Endothelial cell of umbilical vein (primary cell): ENCODE measurements around the gene SSC5D. TPM values are rescaled to one million over a fixed set of nuclear protein-coding genes. Genes with fewer than 3 reads are reported as not detected.

Source experiments
- BruUV-seq: library from RNA; stranded (reverse); fragments of 400-500 nt; replicated peaks from 2 replicates; lab custom pipeline; 2021; lab: Mats Ljungman, UMichigan
- CTCF ChIA-PET: fragments of 300-600, 350-600 bp; sonication (Branson Sonifier 250); formaldehyde crosslinking; loops from one replicate; lab custom pipeline; 2021; ENCODE audit warnings: antibody characterized with exemption, inconsistent platforms; lab: Charles Lee
- POLR2A ChIA-PET: fragments of 300-600, 350-600 bp; sonication (Branson Sonifier 250); formaldehyde crosslinking; loops from one replicate; lab custom pipeline; 2021; ENCODE audit warnings: antibody characterized with exemption, inconsistent platforms; lab: Charles Lee
- DNase-seq: peaks from one replicate; pipeline ENCODE4 v3.0.0-alpha.2; 2011; ENCODE audit warnings: low read depth, low spot score
- FAIRE-seq: peaks from 2 replicates; lab custom pipeline; 2011; peaks lifted over from hg19 to GRCh38; lab: Jason Lieb, UNC
- H2AFZ ChIP-seq: 2 replicates; pipeline ENCODE4 v1.6.0; 2012; ENCODE audit warnings: low read depth, low read length, control low read depth, inconsistent platforms
- H3K27ac ChIP-seq: 2 replicates; pipeline ENCODE4 v1.5.1; 2011; ENCODE audit warnings: low read depth, mild to moderate bottlenecking, control low read depth, low read length, moderate library complexity; ENCODE audit not compliant: insufficient read depth
- H3K27me3 ChIP-seq, 2 experiments: 2 replicates each; pipeline versions ENCODE4 v1.6.0 to v1.6.1; 2011; ENCODE audit warnings: low read length in 2 of 2, mixed read lengths in 1 of 2; ENCODE audit not compliant: control insufficient read depth in 2 of 2, insufficient read depth in 2 of 2
- H3K36me3 ChIP-seq, 2 experiments: 2 replicates in 1 of 2; 3 replicates in 1 of 2; pipeline ENCODE4 v1.5.1; 2011; ENCODE audit warnings: low read length in 2 of 2, mild to moderate bottlenecking in 1 of 2, moderate library complexity in 1 of 2; ENCODE audit not compliant: control insufficient read depth in 2 of 2, insufficient read depth in 2 of 2; ENCODE audit errors: extremely low read depth in 1 of 2
- H3K4me1 ChIP-seq: 3 replicates; pipeline ENCODE4 v1.5.1; 2011; ENCODE audit warnings: mild to moderate bottlenecking, low read length; ENCODE audit not compliant: control insufficient read depth, insufficient read depth; ENCODE audit errors: extremely low read depth
- H3K4me2 ChIP-seq: 2 replicates; pipeline ENCODE4 v1.6.1; 2011; ENCODE audit warnings: low read length, control low read depth, mixed read lengths; ENCODE audit not compliant: insufficient read depth
- H3K4me3 ChIP-seq, 3 experiments: fragments of 200-600 bp in 1 of 3; sonication (generic), shearing (Covaris generic) in 1 of 3; replicated peaks in 1 of 3; 2 replicates each; pipeline ENCODE4 v1.5.1; 2011 to 2016; ENCODE audit warnings: control low read depth in 3 of 3, low read length in 3 of 3, mild to moderate bottlenecking in 2 of 3, inconsistent platforms in 1 of 3, low read depth in 1 of 3, moderate library complexity in 1 of 3; ENCODE audit not compliant: insufficient read depth in 1 of 3
- H3K79me2 ChIP-seq: 2 replicates; pipeline ENCODE4 v1.6.0; 2012; ENCODE audit warnings: low read length, inconsistent platforms; ENCODE audit not compliant: control insufficient read depth, insufficient read depth
- H3K9ac ChIP-seq: replicated peaks from 2 replicates; pipeline ENCODE3; 2011; ENCODE audit warnings: low read length, control low read depth; ENCODE audit not compliant: insufficient read depth; ENCODE audit errors: extremely low read depth
- H3K9me1 ChIP-seq: replicated peaks from 3 replicates; pipeline ENCODE4 v1.6.0; 2011; ENCODE audit warnings: mild to moderate bottlenecking, low read length; ENCODE audit not compliant: control insufficient read depth, insufficient read depth; ENCODE audit errors: extremely low read depth
- H3K9me3 ChIP-seq: replicated peaks from 2 replicates; pipeline ENCODE4 v1.5.1; 2012; ENCODE audit warnings: low read length, inconsistent platforms; ENCODE audit not compliant: control insufficient read depth, insufficient read depth
- H4K20me1 ChIP-seq: replicated peaks from 2 replicates; pipeline ENCODE3; 2011; ENCODE audit warnings: mild to moderate bottlenecking, low read length; ENCODE audit not compliant: control insufficient read depth, insufficient read depth; ENCODE audit errors: extremely low read depth
- EZH2 ChIP-seq: IDR thresholded peaks from 2 replicates; pipeline ENCODE4 v1.6.1; 2012; ENCODE audit warnings: borderline replicate concordance, low read depth, mild to moderate bottlenecking, moderate library complexity, low read length, inconsistent platforms; ENCODE audit not compliant: severe bottlenecking
- FOS ChIP-seq: IDR thresholded peaks from 2 replicates; pipeline ENCODE4 v1.6.1; 2011; ENCODE audit warnings: mild to moderate bottlenecking, low read length, moderate library complexity, borderline replicate concordance; ENCODE audit not compliant: insufficient read depth
- GATA2 ChIP-seq: IDR thresholded peaks from 2 replicates; pipeline ENCODE4 v1.7.0; 2011; ENCODE audit warnings: low read depth, mild to moderate bottlenecking, moderate library complexity, mixed read lengths, low read length; ENCODE audit not compliant: insufficient read length, insufficient read depth
- JUN ChIP-seq: IDR thresholded peaks from 2 replicates; pipeline ENCODE4 v1.6.1; 2011; ENCODE audit warnings: borderline replicate concordance, low read depth; ENCODE audit not compliant: insufficient read length, insufficient read depth
- MYC ChIP-seq: IDR thresholded peaks from one replicate; pipeline ENCODE4 v1.6.1; 2011; ENCODE audit warnings: mild to moderate bottlenecking, low read depth, low read length
- POLR2A ChIP-seq: IDR thresholded peaks from 2 replicates; pipeline ENCODE4 v1.6.1; 2012; ENCODE audit warnings: low read depth, mild to moderate bottlenecking, control low read depth, low read length
- POLR2AphosphoS5 ChIP-seq: IDR thresholded peaks from 2 replicates; pipeline ENCODE4 v1.6.1; 2012; ENCODE audit warnings: low read depth, mild to moderate bottlenecking, control low read depth, low read length, moderate library complexity; ENCODE audit not compliant: insufficient read depth
- dilution Hi-C: fragments of 300-500 bp; cut with MboI; formaldehyde crosslinking; loops from one replicate; pipeline ENCODE4 v1.15.0; 2019; ENCODE audit warnings: low sequenced_read_pairs; ENCODE audit not compliant: extremely low pct_ligation_motif_present
- intact Hi-C: fragments of 100-400 bp; cut with micrococcal nuclease; formaldehyde crosslinking; loops from one replicate; pipeline ENCODE4 v1.10.0; 2022
- polyA plus RNA-seq, 4 experiments: library from polyadenylated mRNA; depleted of rRNA in 3 of 4; stranded (reverse) in 3 of 4; unstranded in 1 of 4; fragments of >200 nt; gene quantifications; 2 replicates each; pipeline versions ENCODE4 v1.2.1 to v1.2.3, GENCODE V29; 2011 to 2012; ENCODE audit warnings: missing spikeins in 1 of 4
- total RNA-seq: library from RNA; stranded (reverse); gene quantifications from 2 replicates; pipeline ENCODE4 v1.2.3, GENCODE V29; 2021
- TF ChIP-seq, protein P1 (sequence below): IDR thresholded peaks from 2 replicates; pipeline ENCODE4 v1.6.1; 2011; ENCODE audit not compliant: insufficient read depth, insufficient read length
- TF ChIP-seq, protein P2 (sequence below), 2 donors: IDR thresholded peaks; 1 replicate in 1 of 2; 2 replicates in 1 of 2; pipeline ENCODE4 v1.5.1; 2011; ENCODE audit warnings: low read length in 2 of 2, mild to moderate bottlenecking in 2 of 2, moderate library complexity in 2 of 2, control low read depth in 1 of 2, inconsistent platforms in 1 of 2, low read depth in 1 of 2; ENCODE audit not compliant: insufficient read depth in 1 of 2; ENCODE audit errors: extremely low read depth in 1 of 2

SSC5D gene
- total and polyA plus RNA-seq, 2 donors (not counting 3 experiments of a cell fraction or from before 2014, with no cell fraction given) = 0.47 to 1.3 TPM

DNA sequence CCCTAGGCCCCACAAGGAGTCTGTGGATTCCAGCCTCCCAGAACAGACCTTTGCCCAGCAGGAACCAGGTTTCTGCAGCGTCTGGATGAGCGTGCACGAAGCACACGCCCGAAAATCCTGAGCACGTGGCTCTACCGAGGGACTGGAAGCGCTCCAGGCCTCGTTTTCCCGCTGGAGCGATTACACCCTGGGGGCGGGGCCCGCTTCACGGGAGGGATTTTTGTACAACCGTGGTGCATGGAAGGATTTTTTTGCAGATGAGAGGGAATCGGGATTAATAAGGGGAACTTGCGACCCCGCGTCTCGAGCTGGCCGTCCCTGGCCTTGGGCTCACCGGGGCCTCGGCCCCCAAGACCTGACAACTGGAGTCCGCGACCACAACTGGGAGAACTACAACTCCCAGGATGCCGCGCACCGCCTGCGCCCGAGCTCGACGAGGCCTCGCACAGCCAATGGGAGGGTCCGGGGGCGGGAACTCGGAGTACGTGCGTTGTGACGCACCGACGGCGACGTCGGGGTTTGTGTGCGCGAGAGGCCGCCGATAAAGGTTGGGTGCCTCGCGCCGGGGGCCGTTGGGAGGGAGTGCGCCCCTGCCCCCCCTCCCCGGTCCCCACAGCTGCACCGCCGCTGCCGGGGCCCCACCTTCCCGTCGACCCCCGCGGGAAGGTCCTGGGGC, 12.0 kb upstream of the SSC5D start, which contains the start of gene ZNF628:
Gene ZNF628, plus strand, starts transcription at position 518 of the 676 bp plus-strand sequence. CDS start 3,294 bp downstream, outside the sequence.
- FAIRE-seq (peak; percentile 95), DNase-seq (peak; percentile 97)
- H3K9ac ChIP-seq = peak within 1 kb of the TSS; percentile 60
- H3K27me3 ChIP-seq = no peaks in the 10 kb centered on the region
- peak within 1 kb of the TSS; percentile 63 to 95 (median 95) for H3K4me3 ChIP-seq
- no peaks in the 10 kb centered on the region for H3K9me3 ChIP-seq
- H2AFZ ChIP-seq = peak within 1 kb of the TSS; percentile 98
- dilution Hi-C loops (no loop called here), intact Hi-C loops (loop anchor here (1.0 kb wide), 2 partner anchors 11 to 15 kb away; partner anchors contain the start of gene ISOC2)
- H3K36me3 ChIP-seq = no peaks in the 10 kb centered on the region
- BruUV-seq = no TSS peak
- CTCF ChIA-PET = interaction anchor here (0.9 to 6.1 kb wide), 5 partner anchors 9 to 335 kb away, joined by 3 to 62 read pairs (median 14); partner anchors contain the start of gene NAT14
- peaks cover 10% of the 10 kb centered on the region for H3K4me1 ChIP-seq
- peak within 1 kb of the TSS; percentile 92 for H3K4me2 ChIP-seq
- H3K27ac ChIP-seq = peak within 1 kb of the TSS; percentile 66
- POLR2A ChIA-PET = interaction anchor here (0.6 to 1.4 kb wide), 6 partner anchors 10 to 133 kb away, joined by 3 to 13 read pairs (median 4); partner anchors contain the start of genes ISOC2 and UBE2S
- no peaks in the 10 kb centered on the region for H3K9me1 ChIP-seq
- peaks cover 17% of the 10 kb centered on the region for H3K79me2 ChIP-seq
- TF ChIP-seq JUN (no peak), EZH2 (no peak), POLR2A (peak; percentile 28), POLR2AphosphoS5 (peak; percentile 39), FOS (no peak), GATA2 (no peak), MYC (peak; percentile 55)
- TF ChIP-seq, protein P1, sequence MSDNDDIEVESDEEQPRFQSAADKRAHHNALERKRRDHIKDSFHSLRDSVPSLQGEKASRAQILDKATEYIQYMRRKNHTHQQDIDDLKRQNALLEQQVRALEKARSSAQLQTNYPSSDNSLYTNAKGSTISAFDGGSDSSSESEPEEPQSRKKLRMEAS = peak; percentile 94
- TF ChIP-seq, protein P2, sequence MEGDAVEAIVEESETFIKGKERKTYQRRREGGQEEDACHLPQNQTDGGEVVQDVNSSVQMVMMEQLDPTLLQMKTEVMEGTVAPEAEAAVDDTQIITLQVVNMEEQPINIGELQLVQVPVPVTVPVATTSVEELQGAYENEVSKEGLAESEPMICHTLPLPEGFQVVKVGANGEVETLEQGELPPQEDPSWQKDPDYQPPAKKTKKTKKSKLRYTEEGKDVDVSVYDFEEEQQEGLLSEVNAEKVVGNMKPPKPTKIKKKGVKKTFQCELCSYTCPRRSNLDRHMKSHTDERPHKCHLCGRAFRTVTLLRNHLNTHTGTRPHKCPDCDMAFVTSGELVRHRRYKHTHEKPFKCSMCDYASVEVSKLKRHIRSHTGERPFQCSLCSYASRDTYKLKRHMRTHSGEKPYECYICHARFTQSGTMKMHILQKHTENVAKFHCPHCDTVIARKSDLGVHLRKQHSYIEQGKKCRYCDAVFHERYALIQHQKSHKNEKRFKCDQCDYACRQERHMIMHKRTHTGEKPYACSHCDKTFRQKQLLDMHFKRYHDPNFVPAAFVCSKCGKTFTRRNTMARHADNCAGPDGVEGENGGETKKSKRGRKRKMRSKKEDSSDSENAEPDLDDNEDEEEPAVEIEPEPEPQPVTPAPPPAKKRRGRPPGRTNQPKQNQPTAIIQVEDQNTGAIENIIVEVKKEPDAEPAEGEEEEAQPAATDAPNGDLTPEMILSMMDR (IDR thresholded peaks at IDR 0.05; ENCODE audit: extremely low read depth in 1 of 2, insufficient read depth in 1 of 2, low read depth in 1 of 2, low read length in 2 of 2) = no peak
- H4K20me1 ChIP-seq = no peaks in the 10 kb centered on the region
